Activated CD4-positive, alpha-beta T cell treated with anti-CD3 and anti-CD28 coated beads for 1 hour (primary cell): ENCODE measurements around the gene YTHDF1.

Experiments used
- DNase-seq: peaks from one replicate; pipeline ENCODE4 v3.0.0-alpha.2; 2020

YTHDF1 gene

GRCh38 chr20:63153254-63154221 lies 62.4 kb downstream of the YTHDF1 start:
- no peak for DNase-seq

DNA sequence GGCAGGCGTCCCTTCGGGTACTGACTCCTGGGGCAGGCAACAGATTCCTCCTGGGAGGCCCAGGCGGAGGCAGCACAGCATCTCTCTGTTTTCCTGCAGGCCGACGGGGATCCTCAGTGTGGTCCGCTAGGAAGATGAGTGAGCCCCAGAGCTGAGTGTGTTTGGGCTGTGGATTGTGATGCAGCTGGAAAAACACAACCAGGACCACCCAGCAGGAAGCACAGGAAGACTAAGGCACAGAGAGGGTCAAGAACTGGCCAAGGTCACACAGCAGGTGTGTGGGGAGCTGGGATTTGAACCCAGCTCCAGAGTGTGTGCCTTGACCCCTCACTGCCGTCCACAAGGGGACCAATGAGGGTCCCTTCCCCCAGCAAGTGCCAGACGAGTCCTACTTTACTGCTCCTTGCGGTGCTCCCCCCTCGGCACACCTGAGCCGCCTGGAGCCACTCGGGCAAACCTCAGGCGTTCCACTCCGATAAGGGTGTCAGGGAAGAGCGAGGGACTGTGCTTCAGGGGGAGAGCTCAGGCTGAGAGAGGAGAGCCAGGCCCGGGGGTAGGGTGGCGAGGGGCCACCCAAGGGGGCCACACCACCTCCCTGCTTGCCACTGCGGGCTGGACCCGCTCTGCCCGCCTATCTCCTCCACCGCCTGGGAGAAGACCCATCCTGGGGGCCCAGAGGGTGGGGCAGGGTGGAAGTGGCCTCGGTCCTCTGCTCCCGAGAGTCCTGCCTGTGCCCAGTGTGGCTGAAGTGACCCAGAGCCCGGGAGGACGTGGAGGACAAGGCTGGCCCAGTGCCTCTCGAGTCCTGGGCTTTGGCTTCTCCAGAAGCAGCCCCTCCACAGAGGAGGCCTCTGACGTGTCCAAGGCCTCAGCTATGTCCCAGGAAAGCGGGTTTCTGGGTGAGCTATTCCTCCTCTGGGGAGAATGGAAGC lies 63.3 kb downstream of the YTHDF1 start:
- no peak for DNase-seq

DNA sequence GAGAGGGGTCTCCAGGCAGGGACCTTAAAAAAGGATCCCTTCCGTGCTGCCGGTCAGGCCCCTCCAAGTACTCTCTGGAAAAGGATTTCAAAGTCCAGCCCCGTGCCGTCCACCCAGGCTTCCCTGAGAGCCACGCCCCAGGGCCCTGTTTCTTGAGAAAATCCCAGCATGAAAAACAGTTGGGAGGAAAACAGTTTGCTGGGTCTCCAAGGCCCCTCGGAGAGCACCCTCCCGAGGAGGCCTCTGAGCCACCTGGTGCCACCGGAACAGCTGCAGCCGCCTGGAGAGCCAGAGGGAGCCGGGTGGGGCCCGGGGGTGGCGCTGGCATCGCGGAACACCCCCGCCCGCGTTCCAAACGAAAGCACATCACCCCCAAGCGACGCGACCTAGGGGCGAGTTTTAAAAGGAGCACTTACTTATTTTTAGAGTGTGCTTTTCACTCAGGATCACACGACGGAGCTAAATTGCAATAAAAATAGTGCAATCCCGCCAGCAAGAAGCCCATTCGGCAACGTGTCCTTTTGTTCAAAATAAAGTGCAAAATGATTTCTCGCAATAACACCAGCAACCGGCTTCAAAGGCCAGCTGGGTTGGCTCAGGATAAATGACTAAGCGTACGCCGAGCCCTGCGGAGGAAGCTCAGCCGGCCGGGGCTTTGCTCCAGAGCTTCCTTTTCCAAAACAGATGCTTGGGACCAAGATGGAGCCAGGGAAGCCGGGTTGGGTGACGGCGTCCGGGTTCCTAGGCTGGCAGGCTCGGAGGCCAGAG lies 64.2 kb downstream of the YTHDF1 start:
- DNase-seq: no peak

DNA sequence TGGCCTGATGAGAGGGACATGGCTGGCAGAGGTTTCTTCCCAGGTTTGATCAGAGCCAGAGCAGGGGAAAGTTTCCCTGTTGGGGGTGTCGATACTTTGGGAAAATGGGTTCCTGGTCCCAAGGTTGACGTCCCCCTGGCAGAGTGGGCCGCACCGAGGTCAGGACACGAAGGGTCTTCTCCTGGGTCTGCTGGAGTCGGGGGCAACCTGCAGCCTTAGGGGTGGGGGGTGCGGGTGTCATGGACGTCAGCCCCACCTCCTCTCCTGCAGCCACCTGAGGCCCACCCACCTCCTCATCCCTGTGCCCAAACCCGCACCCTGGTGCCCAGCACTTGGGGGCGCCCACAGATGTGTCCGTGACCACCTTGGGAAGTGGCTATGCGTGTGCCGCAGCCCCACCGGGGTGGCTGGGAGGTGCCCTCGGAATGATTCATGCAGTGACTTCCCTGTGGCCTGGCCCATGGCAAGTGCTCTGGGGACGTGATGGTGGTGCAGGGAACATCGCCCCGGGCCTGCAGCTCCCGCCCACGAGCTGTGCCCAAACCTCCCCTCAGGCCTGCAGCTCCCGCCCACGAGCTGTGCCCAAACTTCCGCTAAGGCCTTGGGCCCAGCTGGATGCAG lies 64.9 kb downstream of the YTHDF1 start:
- no peak for DNase-seq

- no peak for DNase-seq
Measured at GRCh38 chr20:63150391-63150898, 65.5 kb downstream of the YTHDF1 start.

GRCh38 chr20:63149531-63150192 lies 66.3 kb downstream of the YTHDF1 start:
- DNase-seq: no peak

DNA sequence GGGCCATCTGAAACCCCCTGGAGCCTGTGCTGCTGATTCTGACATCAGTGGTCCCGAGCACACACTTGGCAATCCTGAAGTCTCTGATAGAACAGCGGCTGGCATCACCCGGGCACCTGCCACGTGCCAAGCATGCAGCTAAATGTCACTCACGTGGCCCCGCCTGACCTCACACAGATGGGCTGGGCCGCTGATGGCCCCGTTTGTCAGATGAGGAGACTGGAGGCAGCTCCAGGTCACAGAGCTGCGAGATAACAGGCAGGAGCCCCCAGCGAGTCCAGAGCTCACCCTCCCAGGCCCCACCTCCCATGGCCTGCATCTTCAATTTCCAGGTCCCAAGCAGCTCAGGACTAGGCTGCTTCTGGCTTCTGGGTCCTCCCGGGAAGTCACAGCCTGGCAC lies 67.2 kb downstream of the YTHDF1 start:
- no peak for DNase-seq

GRCh38 chr20:63147532-63147931 lies 68.4 kb downstream of the YTHDF1 start:
- DNase-seq: no peak
